Stimulated activated CD4-positive, alpha-beta T cell treated with anti-CD3 and anti-CD28 coated beads, Interleukin-4, amount 100 ng/mL, for 1 hour (primary cell): Measurements from ENCODE around the gene VSX2.

Source experiments
- DNase-seq: peaks from one replicate; pipeline ENCODE4 v3.0.0-alpha.2; 2020

Gene VSX2

DNA sequence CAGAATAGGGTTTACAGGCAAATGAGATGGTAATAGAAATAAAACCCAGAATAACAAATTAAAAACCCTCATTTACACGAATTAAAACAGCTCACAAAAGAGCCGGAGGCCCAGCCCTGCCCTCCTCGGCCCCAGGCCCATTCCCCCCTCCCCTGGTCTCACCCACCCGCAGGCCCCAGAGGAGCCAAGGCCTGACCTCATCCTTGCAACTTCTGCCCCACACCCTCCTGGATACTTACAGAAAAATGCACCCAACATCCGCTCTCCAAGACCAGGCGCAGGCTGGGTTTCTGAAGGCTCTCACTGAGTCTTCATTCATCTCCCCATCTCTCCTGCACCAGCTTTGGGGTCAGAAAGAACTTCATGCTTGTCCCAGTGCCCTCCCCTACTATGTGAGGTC is 16.2 kb upstream of the VSX2 start:
- no peak for DNase-seq

DNA sequence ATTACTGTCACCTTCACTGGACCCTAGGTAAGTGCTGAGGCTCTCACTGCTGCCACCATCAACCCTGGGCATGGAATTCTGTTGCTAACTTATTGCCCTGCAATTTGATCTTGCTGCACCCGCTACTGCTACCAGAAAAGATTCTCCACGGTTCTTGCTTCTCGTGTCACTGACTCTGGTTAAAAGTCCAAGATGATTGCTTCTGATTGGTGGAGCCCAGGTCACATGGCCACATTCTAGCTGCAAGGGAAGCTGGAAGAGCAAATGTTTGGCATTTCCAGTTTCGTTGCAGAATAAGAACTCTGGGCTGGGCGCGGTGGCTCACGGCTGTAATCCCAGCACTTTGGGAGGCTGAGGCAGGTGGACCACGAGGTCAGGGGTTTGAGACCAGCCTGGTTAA is 7.5 kb upstream of the VSX2 start:
- no peak for DNase-seq

DNA sequence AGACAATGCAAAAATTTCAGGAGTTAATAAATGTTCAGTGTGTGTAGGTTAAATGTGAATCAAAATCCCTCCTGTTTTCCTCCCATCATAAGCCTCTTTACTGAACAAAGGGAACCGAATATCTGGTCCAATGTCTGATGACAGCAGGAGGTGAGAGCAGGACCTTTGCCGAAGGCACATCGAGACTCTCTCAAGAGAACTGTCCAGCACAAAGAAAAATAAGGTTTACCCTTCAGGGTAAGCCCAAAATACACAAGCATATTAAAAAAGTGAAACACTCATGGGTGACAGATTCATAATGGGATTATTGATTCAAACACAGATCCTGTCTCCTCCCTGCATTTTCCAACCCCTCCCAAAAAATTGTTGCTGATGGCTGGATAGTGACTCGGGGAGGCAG is 4.2 kb upstream of the VSX2 start:
- DNase-seq, result no peak

DNA sequence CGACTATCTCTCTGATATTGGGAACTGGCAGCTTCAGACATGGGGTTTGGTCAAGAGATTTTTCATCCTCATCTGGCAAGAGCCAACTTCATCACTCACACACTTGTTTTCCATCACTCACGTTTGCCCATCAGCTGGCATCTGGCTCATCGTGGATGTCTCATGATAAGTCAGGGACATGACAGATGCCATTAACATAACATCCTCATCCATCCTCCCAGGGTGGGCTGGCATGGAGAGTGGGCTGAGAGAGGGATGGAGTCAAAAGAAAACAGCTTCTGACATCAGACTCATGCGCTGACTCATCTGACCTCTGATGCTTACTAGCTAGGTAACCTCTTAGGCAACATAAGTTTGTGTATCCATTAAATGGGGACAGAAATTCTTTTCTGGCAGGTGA is 1.8 kb upstream of the VSX2 start:
- no peak for DNase-seq

DNA sequence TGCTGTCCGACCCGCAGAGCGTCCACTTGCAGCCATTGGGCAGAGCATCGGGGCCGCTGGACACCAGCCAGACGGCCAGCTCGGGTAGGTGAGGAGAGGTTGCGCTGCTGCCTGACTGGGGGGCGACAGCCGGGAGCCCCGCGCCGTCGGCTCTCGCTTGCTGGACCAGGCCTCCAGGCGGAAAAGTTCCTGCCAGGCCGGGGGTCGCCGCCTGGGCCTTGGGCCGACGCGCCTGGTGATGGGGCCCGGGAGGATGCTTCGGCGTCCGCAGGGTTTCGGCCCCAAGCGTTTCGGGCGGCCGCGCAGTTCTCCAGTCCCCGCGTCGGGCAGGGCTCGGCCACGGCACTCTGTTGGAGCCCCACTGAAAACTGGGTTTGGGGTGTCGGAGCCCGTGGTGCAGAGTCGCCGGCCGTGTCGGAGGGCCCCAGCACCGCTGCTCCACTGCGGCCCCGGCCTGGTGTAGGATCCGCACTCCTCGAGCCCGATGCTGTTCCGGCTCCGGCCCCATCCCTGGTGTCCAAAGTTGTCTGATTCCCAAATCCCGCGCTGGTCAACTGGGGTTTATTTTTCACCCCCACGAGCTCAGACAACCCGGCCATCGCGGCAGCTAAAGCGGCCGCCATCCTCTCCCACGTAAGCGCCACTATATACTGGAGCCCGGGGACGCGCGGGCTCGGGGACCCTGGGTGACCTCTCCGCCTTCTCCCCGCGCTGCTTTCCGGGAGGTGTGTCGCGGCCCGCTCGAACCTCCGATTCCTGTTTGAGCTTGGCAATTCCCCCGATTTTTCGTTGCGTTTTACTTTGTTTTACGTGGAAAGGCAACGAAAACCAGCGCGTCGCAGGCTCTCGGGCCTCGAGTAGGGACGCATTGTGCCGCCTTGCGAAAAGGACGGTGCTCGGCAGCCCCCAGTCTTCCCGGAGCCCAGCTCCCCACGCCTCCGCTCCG is 872 bp downstream of the VSX2 start:
- DNase-seq, result no peak

DNA sequence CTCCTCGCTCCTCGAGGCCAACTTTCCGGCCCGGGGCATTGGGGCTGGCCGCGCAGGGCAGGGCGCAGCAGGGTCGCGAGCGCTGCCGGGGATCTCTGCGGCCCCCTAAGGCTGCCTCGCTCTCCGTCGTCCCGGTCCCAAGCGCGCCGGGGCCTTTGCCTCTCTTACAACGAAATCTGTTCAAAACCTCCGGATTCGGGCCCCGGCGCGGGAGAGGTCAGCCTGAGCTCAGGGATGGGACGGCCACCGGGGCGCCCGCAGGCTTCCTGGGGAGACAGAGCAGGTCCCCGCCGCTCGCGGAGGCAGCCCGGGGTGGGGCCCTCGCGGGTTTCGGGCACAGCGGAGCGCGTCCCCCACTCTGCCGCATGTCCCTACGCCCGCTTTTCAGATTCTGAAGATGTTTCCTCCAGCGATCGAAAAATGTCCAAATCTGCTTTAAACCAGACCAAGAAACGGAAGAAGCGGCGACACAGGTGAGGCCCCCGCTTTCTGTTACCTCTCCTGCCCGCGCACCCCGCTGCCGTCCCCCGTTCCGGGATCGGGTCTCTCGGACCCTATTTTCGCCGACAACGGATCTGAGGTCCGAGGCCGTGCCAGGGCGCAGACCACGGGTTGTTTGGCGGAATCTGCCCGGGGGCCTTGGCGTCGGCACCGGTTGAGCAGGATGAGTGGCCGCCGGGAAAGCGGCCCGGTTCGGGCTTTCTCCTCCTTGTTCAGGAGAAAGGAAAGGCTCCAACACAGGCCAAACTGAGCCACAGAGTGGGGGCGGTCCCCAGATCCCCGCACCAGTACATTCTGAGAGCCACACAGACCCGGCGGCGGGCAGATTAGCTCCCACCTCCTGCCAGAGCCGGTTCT is 1.8 kb downstream of the VSX2 start:
- DNase-seq, result no peak

DNA sequence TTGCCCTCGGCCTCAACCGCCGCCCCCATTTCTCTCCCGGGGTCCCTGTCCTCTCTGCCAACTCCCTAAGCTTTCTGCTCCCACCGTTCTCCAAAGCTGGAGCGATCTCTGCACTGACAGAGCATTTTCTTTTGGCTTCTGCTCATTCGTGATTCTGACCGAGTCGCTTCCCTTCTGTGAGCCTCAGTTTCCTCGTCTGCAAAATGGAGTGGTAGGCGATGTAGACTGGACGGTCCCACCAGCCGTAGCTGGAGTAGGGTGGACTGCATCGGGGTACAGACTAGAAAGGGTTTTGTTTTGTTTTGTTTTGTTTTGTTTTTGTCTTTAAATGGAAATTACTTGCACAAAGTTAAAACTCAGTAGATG is 2.4 kb downstream of the VSX2 start:
- no peak for DNase-seq

DNA sequence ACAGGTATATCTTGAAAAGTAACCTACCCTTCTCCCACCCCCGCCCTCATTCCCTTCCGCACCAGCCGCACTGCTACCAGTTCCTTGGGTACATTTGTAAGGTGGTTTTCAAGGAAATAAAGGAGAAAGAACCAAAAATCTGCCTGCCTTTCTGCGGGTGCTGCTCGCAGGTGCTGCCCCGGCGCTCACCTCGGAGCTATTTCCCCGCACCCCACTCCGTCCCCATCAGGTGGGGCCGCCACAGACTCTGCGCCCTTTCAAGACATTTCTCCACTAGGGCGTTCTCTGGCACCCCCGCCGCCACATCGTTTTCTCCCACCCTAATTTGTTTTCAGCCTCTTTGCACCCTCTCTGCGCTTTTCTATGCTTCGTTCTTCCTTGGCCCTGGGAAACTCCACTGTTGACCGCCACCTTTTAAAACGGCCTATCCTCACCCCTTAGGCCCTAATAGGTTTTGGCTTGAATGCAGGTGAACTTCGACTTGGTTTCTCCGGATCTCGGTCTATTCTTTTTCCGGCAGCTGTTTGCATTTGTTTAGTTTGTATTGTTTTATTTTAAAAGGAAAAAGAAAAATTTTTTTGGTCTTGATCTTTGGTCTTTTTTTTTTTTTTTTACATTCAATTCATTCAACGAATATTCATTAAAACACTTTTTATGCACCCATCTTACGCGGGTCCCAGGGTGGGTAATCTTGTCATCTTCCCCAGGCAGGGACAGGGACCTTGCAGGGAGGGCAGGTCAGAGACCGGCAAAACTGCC is 3.0 kb downstream of the VSX2 start:
- DNase-seq, result no peak

DNA sequence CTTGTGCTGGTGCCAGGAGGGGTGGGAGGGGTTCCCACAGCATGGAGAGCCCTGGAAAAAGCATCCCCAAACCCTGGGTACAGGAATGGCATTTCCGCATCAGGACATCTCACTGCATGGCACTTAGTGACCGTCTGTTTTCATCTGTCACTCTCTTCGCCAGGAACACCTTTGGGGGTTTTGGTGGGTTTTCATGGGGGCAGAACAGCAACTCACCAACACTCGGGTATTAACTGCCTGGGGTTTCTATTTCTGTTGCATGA is 3.5 kb downstream of the VSX2 start:
- DNase-seq, result no peak

DNA sequence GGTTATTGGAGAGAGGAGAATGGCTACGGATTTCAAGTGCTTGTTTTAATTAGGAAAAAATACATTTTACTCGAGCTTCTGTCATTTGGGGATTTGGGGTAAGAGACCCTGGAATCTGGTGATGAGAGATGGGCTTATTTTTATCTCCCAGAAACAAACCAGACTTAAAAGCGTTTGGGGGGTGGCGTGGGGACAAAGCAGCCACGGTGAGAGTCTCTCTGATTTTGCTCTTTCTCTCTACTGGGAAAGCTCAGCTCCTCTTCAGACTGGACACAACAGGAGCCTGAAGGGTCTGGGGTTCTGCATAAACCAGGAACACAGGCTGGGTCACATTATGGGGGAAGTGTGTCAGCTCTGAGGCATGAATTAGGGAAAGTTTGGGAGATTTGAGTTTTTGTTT is 3.8 kb downstream of the VSX2 start:
- no peak for DNase-seq

DNA sequence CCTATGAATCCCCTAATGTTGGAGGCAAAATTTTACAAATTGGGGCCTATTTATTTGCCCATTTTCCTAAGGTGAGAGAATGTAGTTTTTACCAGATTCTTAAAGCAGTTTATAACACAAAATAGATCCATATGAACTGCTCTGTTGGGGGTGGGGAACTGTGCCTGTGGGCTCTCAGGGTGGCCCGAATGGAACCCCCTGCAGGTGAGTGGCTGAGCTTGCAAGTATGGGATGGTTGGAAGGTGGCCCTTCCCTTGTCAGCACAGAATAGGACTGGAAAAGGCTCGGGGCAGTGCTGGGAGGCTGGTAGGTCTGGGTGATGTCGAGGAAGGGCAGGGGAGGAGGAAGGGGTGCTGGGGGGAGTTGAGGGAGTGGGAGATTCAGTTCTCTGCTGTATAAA is 4.9 kb downstream of the VSX2 start:
- DNase-seq, result no peak

DNA sequence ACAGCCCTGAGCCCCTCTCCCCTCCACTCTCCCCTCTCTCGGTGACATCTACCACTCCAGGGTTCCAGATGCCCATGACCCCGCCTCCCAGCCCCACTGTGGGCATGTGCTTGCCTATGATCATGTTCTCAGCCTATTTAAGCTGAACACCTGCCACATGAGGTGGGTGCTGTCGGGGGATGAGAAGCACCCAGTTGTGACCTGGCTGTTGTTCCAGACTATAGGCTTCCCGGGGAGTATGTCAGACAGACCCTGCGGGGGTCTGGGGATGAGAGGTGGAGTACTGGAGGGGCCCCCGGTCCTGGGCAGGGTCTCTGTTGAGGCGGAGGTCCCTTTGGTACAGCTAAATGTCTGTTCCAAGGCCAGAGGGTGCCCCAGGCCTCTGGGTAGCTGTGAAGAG is 6.0 kb downstream of the VSX2 start:
- no peak for DNase-seq

DNA sequence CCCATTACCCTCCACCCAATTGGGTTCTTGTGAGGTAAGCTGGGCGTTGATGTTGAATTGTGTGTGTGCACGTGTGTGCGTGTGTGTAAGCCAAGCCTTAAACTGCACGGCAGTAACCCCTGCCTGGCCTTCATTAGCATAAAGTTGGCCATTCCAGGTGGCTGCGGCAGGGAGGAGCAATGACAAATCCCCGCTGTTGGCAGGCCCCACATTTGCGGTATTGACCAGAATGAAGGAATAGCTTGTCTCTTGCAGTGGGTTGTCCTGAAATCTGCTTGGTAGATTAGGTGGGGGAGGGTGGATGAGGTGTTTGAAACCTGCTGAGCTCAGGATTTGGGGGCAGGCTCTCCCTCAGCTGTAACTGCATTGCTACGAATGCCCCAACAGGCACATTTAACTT is 7.3 kb downstream of the VSX2 start:
- no peak for DNase-seq

DNA sequence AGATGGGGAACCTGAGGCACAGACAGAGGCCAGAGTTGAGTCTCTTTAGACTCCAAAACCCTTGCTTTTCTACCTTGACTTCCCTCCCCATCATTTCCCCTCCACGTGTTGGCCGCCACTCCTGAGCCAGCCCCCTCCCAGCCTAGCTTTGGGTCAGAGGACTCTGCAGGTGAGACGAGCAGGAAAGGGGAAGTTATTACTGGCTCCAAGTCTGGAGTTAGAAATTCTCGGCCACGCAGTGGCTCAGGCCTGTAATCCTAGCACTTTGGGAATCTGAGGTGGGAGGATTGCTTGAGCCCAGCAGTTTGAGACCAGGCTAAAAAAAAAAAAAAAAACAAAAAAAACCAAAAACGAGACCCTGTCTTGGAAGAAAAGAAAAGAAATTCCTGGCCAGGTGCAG is 8.8 kb downstream of the VSX2 start:
- DNase-seq, result no peak

DNA sequence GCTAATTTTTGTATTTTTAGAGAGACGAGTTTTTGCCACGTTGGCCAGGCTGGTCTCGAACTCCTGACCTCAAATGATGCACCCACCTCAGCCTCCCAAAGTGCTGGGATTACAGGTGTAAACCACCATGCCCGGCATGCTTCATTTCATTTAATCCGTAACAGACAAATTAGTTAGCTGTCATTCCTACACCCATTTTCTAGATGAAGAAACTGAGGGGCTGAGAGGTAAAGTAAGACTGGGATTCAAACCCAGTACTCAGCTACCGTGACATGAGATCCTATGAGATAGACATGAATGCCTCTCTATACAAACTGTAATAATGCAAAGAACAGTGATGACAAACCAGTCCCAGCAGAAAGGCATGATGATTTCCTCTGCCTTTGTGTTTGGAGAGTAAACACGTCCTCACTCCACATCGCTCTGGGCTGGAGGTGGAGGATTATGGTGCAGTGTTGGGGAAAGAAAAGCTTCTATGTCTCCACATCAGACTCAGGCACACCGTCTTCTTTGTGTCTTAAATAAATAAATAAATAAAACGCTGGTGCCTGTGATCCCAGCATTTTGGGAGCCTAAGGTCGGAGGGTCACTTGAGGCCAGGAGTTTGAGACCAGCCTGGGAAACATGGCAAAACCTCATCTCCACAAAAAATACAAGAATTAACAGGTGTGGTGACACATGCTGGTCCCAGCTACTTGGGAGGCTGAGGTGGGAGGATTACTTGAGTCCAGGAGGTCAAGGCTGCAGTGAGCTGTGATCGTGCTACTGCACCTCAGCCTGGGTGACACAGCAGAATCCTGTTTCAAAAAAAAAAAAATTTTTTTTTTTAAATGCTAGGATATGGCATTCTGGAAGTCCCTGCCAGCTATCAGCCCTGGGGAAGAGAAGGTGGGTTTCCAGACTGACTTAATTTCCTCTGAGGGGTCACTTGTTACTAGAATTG is 10.5 kb downstream of the VSX2 start:
- DNase-seq, result no peak

DNA sequence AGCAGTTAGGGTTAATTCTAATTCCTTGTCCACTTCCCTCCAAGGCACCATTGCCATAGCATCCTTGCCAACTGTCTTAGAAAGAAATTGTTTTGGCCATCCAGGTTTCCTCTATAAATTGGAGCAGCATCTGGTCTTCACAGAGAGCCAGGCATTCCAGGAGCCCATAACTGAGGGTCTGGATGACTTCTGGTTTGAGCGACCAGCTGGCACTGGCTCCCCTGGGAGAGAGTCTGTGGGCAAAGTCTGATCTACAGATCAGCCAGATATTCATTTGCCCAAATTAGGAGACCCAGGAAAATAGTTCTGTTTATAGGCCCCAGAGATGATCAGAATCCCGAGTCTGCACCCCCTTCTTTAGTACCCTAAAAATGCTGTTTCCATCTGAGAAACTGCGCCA is 16.0 kb downstream of the VSX2 start:
- no peak for DNase-seq

DNA sequence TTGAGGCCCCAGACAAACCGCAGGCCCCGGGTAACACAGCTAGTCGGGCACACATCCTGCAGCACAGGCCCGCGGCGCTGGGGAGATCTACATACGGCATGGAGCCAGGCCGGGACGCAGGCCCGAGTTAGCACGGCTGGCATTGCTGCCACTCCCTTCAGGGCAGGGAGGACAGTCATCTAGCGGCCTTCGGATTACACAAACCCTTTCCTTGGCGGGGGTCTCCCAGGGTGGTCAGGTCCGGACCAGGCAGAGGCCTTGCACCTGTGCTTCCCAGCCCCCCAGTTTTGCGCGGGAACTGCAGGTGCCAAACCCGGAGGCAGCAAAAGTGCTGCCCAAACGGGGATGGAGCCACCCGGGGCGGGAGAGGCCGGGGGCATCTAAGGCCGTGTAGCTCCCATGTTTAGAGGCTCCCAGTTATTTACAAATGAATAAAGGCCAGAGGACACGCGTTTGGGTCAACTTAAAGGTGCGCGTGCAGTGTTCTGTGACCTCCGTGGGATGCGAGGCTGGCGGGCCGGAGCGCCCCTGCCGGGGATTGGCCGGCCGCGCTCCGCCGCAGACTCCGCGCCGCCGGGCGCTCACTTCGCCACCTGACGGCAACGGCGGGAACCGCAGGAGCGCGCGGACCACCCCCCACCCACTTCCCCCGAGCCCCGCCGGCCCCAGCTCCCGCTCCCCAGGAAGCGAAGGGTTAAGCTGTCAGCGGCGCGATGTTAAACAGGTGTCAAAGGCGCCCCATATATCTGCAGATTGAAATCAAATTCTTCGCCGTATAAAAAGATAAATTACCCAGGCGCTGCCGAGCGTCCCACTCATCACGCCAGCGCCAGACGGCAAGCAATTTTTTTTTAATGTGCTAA is 18.1 kb downstream of the VSX2 start:
- peak; percentile 69 for DNase-seq

DNA sequence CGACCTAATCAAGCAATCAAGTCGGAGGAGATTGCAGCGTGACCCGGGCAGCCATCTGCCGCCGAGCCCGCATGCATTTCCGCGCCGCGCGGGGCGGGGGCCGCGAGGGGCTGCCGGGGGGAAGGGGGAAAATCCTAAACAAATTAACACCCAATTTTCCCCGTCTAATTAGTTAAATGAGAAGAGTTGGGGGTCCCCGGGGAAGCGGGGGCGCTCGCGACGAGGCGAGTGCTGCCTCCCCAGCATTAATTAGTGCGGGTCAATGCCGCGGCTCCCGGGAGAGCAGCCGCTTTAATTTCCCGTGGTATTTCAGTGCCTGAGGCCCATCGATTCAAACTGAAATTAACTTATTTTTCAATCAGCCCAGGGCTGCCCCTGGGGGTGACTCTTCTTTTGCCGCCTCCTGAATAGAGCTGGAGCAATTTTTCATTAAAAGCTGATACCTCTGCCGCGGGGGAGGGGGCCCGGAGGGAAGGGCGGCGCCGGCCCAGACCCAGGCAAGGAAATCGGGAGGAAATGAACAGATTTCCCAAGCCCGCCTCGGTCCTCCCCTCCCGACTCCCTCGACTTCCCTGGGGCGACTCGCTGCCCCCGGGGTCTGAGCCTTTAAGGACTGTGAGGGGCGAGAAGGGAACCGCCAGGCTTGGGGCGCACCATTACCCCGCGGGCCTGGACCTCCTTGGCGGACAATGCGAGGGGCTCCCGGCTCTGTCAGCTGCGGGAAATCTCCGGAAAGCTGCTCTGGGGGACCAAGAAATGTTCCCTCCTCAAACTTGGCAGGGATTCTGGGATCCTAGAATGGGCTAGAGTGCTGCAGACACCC is 18.9 kb downstream of the VSX2 start:
- no peak for DNase-seq

DNA sequence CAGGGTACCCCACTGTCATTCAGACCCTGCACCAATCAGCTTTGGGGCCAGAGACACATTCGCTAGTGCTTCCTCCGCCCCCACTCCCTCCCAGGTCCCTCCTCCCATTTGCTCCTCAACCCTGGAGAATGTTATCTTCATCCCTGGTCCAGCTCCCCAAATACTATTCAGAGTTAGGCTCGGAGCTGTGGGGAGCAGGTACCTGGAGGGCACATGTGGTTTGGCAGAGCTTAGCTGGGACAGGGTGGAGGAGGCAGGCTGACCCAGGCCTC is 19.5 kb downstream of the VSX2 start:
- no peak for DNase-seq

DNA sequence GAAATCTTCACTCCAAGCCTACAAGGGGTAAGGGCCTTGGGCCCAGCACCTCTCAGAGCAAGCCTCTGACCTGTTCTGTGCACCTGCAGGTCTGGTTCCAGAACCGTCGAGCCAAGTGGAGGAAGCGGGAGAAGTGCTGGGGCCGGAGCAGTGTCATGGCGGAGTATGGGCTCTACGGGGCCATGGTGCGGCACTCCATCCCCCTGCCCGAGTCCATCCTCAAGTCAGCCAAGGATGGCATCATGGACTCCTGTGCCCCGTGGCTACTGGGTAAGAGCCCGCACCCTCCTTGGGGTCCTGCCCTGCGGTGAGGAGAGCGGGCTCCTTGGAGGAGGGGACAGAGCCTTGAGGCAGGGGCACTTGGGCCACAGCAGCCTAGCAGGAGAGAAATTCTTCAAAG is 20.3 kb downstream of the VSX2 start:
- no peak for DNase-seq
